Measurements from ENCODE around the gene STK10.
"Not testable (repeated sequence)": the region's sequence is repeated elsewhere in the genome, so short reads cannot be mapped to it uniquely, and the experiment has no call there.

The STK10 gene

DNA sequence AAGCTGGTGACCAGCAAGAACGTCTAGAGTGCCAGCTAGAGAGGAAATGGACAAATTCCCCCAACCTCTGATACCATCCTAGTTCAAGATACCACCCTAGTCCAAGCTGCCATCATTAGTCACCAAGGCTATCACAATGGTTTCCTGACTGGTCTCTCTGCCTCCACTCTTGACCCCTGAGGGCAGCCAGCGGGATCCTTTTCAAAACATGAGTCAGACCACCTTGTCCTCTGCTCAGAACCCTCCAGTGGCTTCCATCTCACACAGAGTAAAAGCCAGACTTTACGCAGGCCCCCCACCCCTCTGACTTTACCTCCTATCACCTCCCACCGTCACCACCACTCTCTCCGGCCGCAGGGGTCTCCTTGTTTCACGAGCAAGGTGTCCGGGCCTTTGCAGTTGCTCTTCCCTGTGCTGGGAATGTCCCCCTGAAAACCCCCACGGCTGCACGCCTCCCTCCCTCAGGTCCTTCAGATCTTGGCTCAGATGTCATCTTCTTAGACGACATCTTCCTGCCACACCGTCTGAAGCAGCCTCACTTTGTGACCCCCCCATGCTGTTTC, 139.4 kb downstream of the STK10 start:
- DNase-seq = no peak

- no peak for DNase-seq
These were observed 139.9 kb downstream of the STK10 start for GRCh38 chr5:172048170-172048422.

DNA sequence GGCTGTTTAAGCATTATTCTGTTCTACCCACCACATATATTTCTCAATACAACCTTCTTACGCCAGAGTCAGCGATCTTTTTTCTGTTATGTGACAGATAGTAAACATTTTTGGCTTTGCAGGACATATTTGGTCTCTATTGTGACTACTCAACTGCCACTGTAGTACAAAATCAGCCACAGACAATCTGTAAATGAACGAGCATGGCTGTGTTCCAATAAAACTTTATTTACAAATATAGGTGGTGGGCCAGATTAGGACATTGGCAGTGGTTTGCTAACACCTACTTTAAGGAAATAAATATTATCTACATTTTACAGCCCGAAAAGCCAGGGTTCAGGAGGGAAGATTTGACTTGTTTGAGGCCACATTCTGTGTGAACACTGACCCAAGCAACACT, 141.4 kb downstream of the STK10 start:
- DNase-seq = no peak

- DNase-seq = no peak
These were observed 142.8 kb downstream of the STK10 start for GRCh38 chr5:172045315-172045632.

DNA sequence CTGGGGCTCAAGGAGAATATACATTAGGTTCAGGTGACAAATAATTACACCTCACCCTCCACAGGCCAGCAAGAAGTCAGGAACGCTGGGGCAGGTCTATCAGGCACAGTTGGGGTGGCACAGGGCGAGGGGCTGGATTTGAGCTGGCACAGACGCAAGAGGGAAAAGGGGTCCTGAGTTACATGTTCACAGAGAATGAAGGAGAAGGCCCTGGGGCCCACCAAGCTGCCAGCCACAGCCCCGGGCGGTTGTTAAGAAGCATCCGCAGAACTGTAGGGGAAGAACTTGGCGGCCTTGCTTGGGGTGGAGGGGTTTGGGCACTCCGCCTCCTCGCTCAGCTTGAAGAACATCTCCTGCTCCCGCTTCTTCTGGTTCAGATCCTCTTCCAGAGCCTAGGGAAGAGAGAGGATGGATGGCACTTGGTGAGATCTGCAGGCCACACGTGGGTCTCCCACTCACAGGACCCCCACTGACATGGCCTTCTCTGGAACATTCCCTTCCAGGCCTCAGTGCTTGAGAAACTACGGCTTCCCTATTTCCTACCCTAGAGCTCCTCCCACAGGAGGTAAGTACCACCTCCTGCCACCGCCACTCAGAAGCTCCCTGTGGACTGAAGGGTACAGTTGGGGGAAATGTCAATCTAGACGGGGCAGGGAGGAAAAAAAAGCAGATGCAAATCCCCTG, 143.3 kb downstream of the STK10 start:
- no peak for DNase-seq

GRCh38 chr5:172043865-172044264, 144.2 kb downstream of the STK10 start:
- DNase-seq = no peak

DNA sequence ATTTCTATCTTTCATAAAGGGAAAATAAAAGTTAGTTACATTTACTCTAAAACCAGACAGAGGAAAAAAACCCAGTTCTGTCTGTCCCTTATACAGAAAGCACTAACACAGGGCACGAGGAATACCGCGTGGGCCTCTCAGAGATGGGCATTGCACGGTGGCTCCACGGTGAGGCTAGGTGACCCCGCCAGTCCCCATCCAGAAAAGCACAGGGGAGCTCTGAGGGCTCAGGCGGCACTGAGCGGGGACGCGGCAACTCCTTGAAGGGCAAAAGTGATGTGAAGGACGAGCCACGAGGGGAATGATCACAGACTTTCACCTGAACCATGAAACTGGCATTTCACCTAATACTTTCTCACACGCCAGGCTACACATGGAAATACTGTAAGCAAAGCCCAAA, 145.8 kb downstream of the STK10 start:
- DNase-seq = no peak

GRCh38 chr5:172038167-172038566, 149.9 kb downstream of the STK10 start:
- DNase-seq = no peak

GRCh38 chr5:172035049-172035448, 153.0 kb downstream of the STK10 start:
- DNase-seq = no peak

DNA sequence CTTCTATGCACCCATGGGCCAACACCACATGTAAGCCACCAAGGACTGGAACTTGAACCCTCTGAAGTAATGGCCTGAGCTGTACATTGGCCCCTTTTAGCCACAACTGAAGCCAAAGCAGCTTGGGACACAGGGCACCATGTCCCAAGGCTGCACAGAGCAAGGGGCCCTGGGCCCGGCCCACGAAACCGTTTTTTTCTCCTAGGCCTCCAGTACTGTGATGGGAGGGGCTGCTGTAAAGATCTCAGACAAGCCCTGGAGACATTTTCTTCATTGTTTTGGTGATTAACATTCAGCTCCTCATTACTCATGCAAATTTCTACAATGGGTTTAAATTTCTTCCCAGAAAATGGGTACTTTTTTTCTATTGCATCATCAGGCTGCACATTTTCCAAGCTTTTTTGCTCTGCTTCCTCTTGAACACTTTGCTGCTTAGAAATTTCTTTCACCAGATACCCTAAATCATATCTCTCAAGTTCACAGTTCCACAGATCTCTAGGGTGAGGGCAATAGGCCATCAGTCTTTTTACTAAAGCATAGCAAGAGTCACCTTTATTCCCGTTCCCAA, 156.0 kb downstream of the STK10 start:
- DNase-seq = no peak

GRCh38 chr5:172029876-172030275, 158.1 kb downstream of the STK10 start:
- DNase-seq = no peak

GRCh38 chr5:172028167-172028566, 159.9 kb downstream of the STK10 start:
- DNase-seq = no peak

DNA sequence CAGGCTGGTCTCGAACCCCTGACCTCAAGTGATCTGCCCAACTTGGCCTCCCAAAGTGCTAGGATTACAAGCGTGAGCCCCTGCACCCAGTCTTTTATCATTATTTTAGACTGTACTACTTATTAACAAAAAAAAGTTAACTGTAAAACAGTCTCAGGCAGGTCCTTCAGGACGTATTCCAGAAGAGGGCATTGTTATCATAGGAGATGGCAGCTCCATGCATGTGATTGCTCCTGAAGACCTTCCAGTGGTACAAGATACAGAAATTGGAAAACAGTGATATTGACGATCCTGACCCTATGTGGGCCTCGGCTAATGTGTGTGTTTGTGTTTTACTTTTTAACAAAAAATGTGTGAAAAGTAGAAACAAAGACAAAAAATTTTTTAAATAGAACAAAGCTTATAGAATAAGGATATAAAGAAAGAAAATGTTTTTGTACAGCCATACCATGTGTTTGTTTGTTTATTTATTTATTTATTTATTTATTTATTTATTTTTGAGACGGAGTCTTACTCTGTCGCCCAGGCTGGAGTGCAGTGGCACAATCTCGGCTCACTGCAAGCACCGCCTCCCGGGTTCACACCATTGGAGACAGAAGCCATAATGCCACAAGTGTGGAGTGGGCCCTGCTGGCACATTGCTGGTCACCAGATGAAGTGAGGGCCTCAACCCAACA, 167.8 kb downstream of the STK10 start:
- DNase-seq = not testable (repeated sequence)

DNA sequence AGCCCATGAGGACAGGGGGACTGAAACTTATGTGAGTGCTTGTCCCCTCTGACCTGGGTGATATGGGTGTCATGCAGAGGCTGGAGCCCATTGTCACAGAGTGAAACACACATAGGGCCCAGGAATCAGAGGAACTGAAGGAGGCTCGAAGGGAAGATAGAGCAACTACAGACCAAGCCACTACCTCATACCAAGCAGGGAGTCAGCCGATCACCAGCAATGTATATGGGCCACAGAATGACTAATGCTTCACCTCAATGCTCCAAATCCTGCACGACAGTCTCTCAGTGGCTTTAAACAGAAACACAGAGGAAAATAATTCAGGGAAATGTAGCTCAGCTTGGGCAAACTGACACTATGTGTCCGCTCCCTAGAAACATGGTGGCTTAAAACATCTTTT, 172.7 kb downstream of the STK10 start:
- no peak for DNase-seq

GRCh38 chr5:172010278-172010677, 177.7 kb downstream of the STK10 start:
- DNase-seq = peak in 1 of 2 experiments; percentile 1

- DNase-seq = no peak
These were observed 178.3 kb downstream of the STK10 start for GRCh38 chr5:172009536-172010270.

DNA sequence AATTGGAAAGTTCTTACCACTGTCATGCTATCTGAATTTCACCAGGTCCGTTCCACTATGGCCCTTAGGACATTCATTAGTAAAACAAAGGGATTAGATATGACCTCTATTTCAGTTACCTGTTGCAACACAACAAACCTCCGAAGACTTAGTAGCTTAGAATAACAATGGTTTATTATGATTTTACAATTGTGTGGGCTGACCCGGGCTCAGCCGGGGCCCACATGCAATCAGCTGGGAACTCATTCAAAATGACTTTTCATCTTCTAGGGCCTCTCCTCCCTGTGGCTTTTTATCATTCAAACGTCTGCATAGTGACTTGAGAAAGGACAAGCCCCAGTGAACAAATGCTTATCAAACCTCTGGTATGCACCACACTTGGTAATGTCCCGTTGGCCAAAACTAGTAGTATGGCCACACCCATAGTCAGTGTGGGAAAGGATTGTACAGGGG, 179.3 kb downstream of the STK10 start:
- DNase-seq = no peak

- no peak for DNase-seq
These were observed 179.9 kb downstream of the STK10 start for GRCh38 chr5:172008111-172008455.

GRCh38 chr5:172007175-172008110, 180.6 kb downstream of the STK10 start:
- DNase-seq = no peak

DNA sequence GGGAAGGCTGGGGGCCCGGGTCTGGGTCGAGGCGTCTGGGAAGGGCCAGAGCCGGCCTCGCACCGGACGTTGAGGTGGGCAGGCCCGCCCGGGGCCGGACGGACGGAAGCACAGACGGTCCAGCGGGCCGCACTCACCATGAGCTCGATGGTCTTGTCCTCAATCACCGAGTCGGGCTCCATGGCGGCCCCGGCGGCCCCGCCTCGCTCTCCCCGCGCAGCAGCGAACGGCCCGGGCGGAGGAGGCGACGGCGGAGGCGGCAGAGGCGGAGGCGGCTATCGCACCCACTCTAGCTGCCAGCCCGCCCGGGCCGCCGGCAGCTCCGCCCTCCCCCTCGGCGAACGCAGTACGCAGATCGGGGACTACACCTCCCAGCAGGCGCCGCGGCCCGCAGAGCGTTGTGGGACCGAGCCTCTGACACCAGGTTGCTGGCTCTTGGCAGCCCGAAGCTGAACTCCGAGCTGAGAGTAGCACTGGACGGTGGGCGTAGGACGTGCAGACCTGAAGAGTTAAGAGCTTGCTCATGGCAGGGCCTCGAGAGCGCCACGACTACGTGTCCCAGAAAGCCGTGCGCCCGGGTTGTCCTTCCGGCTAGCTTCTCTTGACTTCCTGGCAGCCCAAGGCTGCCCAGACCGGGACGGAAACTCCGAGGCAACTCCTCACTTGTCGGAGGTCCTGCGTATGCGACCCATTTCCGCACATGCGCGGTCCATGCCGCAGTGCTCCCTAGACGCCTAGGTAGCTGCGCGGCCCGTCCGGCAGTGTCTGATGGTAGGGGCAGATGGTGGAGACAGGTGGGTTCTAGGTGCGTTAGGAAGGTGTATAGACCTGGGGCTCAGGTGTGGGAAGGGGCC, 181.5 kb downstream of the STK10 start, which contains the start of gene FBXW11:
Gene FBXW11 (minus strand): TSS at position 318 of the 854 bp plus-strand sequence. CDS start 136 bp downstream, at position 182.
- DNase-seq = peak; percentile 94 to 97

DNA sequence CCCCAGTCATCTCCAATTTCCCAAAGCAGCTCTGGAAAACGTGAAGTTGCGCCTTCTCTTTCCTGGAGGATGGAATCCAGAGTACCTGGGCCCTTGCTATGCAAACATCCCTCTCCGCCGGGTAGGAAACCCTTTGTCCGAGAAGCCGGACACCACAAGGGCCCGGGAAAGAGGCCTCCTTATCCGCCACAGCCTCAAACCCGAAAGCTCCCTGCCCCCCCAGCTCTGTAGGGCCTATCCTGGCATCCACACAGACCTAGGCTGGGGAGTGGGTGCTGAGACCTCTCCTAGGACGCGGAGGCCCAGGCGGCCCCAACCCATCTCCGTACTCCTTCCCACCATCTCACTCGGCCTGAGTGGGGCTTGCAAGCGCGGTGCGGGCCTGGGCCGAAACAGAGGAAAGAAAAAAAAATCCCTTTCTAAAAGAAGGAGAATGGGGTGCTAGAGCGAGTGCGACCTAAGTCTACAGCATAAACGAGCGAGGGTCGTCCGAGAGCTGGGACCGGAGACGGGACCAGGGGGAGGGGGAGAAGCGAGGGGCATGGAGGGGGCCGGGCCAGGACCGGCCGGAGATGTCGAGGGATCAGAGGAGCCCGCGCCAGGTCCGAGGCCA, 182.2 kb downstream of the STK10 start:
- peak; percentile 15 to 21 for DNase-seq
